Measurements from ENCODE around the gene OLFML1.

The OLFML1 gene

GRCh38 chr11:7533199-7534041 lies 48.1 kb downstream of the OLFML1 start:
- Histone ChIP-seq H3K27me3 (ENCODE audit: low read length) (no peaks in the 10 kb centered on the region), H3K36me3 (ENCODE audit: low read length) (no peaks in the 10 kb centered on the region), H3K27ac (ENCODE audit: low read depth, low read length) (no peak overlapping the region), H2AFZ (ENCODE audit: low read depth, low read length, severe bottlenecking) (no peak overlapping the region), H3K9me2 (replicated peaks; ENCODE audit: insufficient read depth, low read length) (no peaks in the 10 kb centered on the region), H3K4me3 (ENCODE audit: insufficient read depth, low read length, poor library complexity, severe bottlenecking) (no peak overlapping the region), H3F3A (ENCODE audit: insufficient read depth) (no peaks in the 10 kb centered on the region), H3K9ac (ENCODE audit: low read length) (no peak overlapping the region), H3K9me3 (ENCODE audit: insufficient read depth, low read length) (no peaks in the 10 kb centered on the region), H3K4me2 (ENCODE audit: low read depth, low read length, poor library complexity, severe bottlenecking) (no peak overlapping the region), H3K79me2 (ENCODE audit: insufficient read depth, low read length) (no peaks in the 10 kb centered on the region), H4K20me1 (ENCODE audit: low read depth, low read length) (no peaks in the 10 kb centered on the region)
- no peak for TF ChIP-seq CTCF (IDR thresholded peaks at IDR 0.05; ENCODE audit: insufficient read depth, low read length, poor library complexity, severe bottlenecking)
- TF ChIP-seq EZH2phosphoT487 (conservative IDR thresholded peaks at IDR 0.05; ENCODE audit: low read length): no peak

GRCh38 chr11:7534042-7534378 lies 48.7 kb downstream of the OLFML1 start:
- Histone ChIP-seq H3K9ac (ENCODE audit: low read length) (no peak overlapping the region), H3K9me2 (replicated peaks; ENCODE audit: insufficient read depth, low read length) (no peaks in the 10 kb centered on the region), H3F3A (ENCODE audit: insufficient read depth) (no peaks in the 10 kb centered on the region), H3K9me3 (ENCODE audit: insufficient read depth, low read length) (no peaks in the 10 kb centered on the region), H3K27me3 (ENCODE audit: low read length) (no peaks in the 10 kb centered on the region), H3K36me3 (ENCODE audit: low read length) (no peaks in the 10 kb centered on the region), H4K20me1 (ENCODE audit: low read depth, low read length) (no peaks in the 10 kb centered on the region), H3K4me3 (ENCODE audit: insufficient read depth, low read length, poor library complexity, severe bottlenecking) (no peak overlapping the region), H3K4me2 (ENCODE audit: low read depth, low read length, poor library complexity, severe bottlenecking) (no peak overlapping the region), H3K79me2 (ENCODE audit: insufficient read depth, low read length) (no peaks in the 10 kb centered on the region), H2AFZ (ENCODE audit: low read depth, low read length, severe bottlenecking) (no peak overlapping the region), H3K27ac (ENCODE audit: low read depth, low read length) (no peak overlapping the region)
- no peak for TF ChIP-seq CTCF (IDR thresholded peaks at IDR 0.05; ENCODE audit: insufficient read depth, low read length, poor library complexity, severe bottlenecking)

- Histone ChIP-seq H3K4me2 (ENCODE audit: low read depth, low read length, poor library complexity, severe bottlenecking) (no peak overlapping the region), H3K9ac (ENCODE audit: low read length) (no peak overlapping the region), H3K27ac (ENCODE audit: low read depth, low read length) (no peak overlapping the region), H3F3A (ENCODE audit: insufficient read depth) (no peaks in the 10 kb centered on the region), H3K27me3 (ENCODE audit: low read length) (no peaks in the 10 kb centered on the region), H3K79me2 (ENCODE audit: insufficient read depth, low read length) (no peaks in the 10 kb centered on the region), H2AFZ (ENCODE audit: low read depth, low read length, severe bottlenecking) (no peak overlapping the region), H3K9me3 (ENCODE audit: insufficient read depth, low read length) (no peaks in the 10 kb centered on the region), H4K20me1 (ENCODE audit: low read depth, low read length) (no peaks in the 10 kb centered on the region), H3K36me3 (ENCODE audit: low read length) (no peaks in the 10 kb centered on the region), H3K4me3 (ENCODE audit: insufficient read depth, low read length, poor library complexity, severe bottlenecking) (no peak overlapping the region), H3K9me2 (replicated peaks; ENCODE audit: insufficient read depth, low read length) (no peaks in the 10 kb centered on the region)
- TF ChIP-seq EZH2phosphoT487 (conservative IDR thresholded peaks at IDR 0.05; ENCODE audit: low read length) (no peak), CTCF (IDR thresholded peaks at IDR 0.05; ENCODE audit: insufficient read depth, low read length, poor library complexity, severe bottlenecking) (peak; percentile 32)
Measured at GRCh38 chr11:7536100-7536499, 50.8 kb downstream of the OLFML1 start.
